ENCODE results near the gene PIEZO2. TPM values are rescaled to one million over a fixed set of nuclear protein-coding genes. Genes with fewer than 3 reads are reported as not detected.

The PIEZO2 gene
- total RNA-seq, 1 donor from 2014 or later: 212 TPM

GRCh38 chr18:11113937-11114336 is 35.4 kb downstream of the PIEZO2 start:
- DNase-seq (ENCODE audit: low read depth in 2 of 2): no peak

GRCh38 chr18:11113046-11113548 is 36.3 kb downstream of the PIEZO2 start:
- no peak for DNase-seq (ENCODE audit: low read depth in 2 of 2)

- no peak for DNase-seq (ENCODE audit: low read depth in 2 of 2)
Measured at GRCh38 chr18:11112286-11112685, 37.1 kb downstream of the PIEZO2 start.

- DNase-seq (ENCODE audit: low read depth in 2 of 2): peak; percentile 74 to 75
Measured at GRCh38 chr18:11110509-11110908, 38.9 kb downstream of the PIEZO2 start.

- DNase-seq (ENCODE audit: low read depth in 2 of 2): no peak
Measured at GRCh38 chr18:11108947-11109346, 40.4 kb downstream of the PIEZO2 start.

GRCh38 chr18:11106894-11107293 is 42.5 kb downstream of the PIEZO2 start:
- DNase-seq (ENCODE audit: low read depth in 2 of 2): no peak

- no peak for DNase-seq (ENCODE audit: low read depth in 2 of 2)
Measured at GRCh38 chr18:11105463-11105862, 43.9 kb downstream of the PIEZO2 start.

- no peak for DNase-seq (ENCODE audit: low read depth in 2 of 2)
Measured at GRCh38 chr18:11104307-11104706, 45.1 kb downstream of the PIEZO2 start.

GRCh38 chr18:11096839-11097750 is 52.3 kb downstream of the PIEZO2 start:
- DNase-seq (ENCODE audit: low read depth in 2 of 2): peak in 1 of 2 donors; percentile 29

- DNase-seq (ENCODE audit: low read depth in 2 of 2): peak in 1 of 2 donors; percentile 48
Measured at GRCh38 chr18:11096411-11096810, 53.0 kb downstream of the PIEZO2 start.

GRCh38 chr18:11095674-11096293 is 53.6 kb downstream of the PIEZO2 start:
- peak in 1 of 2 donors; percentile 49 for DNase-seq (ENCODE audit: low read depth in 2 of 2)

- DNase-seq (ENCODE audit: low read depth in 2 of 2): no peak
Measured at GRCh38 chr18:11095211-11095610, 54.2 kb downstream of the PIEZO2 start.

GRCh38 chr18:11091746-11092145 is 57.6 kb downstream of the PIEZO2 start:
- no peak for DNase-seq (ENCODE audit: low read depth in 2 of 2)

- DNase-seq (ENCODE audit: low read depth in 2 of 2): peak; percentile 66 to 93
Measured at GRCh38 chr18:11089931-11090715, 59.2 kb downstream of the PIEZO2 start.

GRCh38 chr18:11081009-11081532 is 68.3 kb downstream of the PIEZO2 start:
- DNase-seq (ENCODE audit: low read depth in 2 of 2): no peak

GRCh38 chr18:11078491-11078890 is 70.9 kb downstream of the PIEZO2 start:
- no peak for DNase-seq (ENCODE audit: low read depth in 2 of 2)

GRCh38 chr18:11077548-11078187 is 71.7 kb downstream of the PIEZO2 start:
- no peak for DNase-seq (ENCODE audit: low read depth in 2 of 2)

- no peak for DNase-seq (ENCODE audit: low read depth in 2 of 2)
Measured at GRCh38 chr18:11074889-11075288, 74.5 kb downstream of the PIEZO2 start.

- DNase-seq (ENCODE audit: low read depth in 2 of 2): no peak
Measured at GRCh38 chr18:11073971-11074370, 75.4 kb downstream of the PIEZO2 start.

- DNase-seq (ENCODE audit: low read depth in 2 of 2): no peak
Measured at GRCh38 chr18:11072632-11073031, 76.7 kb downstream of the PIEZO2 start.

- peak; percentile 75 to 86 for DNase-seq (ENCODE audit: low read depth in 2 of 2)
Measured at GRCh38 chr18:11071300-11071699, 78.1 kb downstream of the PIEZO2 start.
